Activated T-helper 1 cell treated with anti-CD3 and anti-CD28 coated beads, Interleukin-12 subunit alpha, Interleukin-12 subunit beta, Interleukin-2, Interleukin-4 antibody, amounts not matched to agents 30 ng/mL and 10 ng/mL and 1 ng/mL, durations not matched to agents 14 hours and 24 hours and 36 hours (primary cell): ENCODE results near the gene GPR12. TPM values are rescaled to one million over a fixed set of nuclear protein-coding genes. Genes with fewer than 3 reads are reported as not detected.

ENCODE experiments used
- DNase-seq: peaks from one replicate; pipeline ENCODE4 v3.0.0; 2021; ENCODE audit warnings: low spot score
- H3K27ac Mint-ChIP-seq: one replicate; pipeline ENCODE4 v1.8.0; 2021; ENCODE audit warnings: mild to moderate bottlenecking, mixed read lengths
- H3K27me3 Mint-ChIP-seq: one replicate; pipeline ENCODE4 v1.8.0; 2022; ENCODE audit warnings: mild to moderate bottlenecking, moderate library complexity, mixed read lengths; ENCODE audit not compliant: insufficient read depth
- H3K36me3 Mint-ChIP-seq: one replicate; pipeline ENCODE4 v1.8.0; 2021; ENCODE audit warnings: low read depth, mixed read lengths
- H3K4me1 Mint-ChIP-seq: one replicate; pipeline ENCODE4 v1.8.0; 2021; ENCODE audit warnings: low read depth, mixed read lengths
- H3K4me3 Mint-ChIP-seq: one replicate; pipeline ENCODE4 v1.8.0; 2021; ENCODE audit warnings: mild to moderate bottlenecking, moderate library complexity, mixed read lengths
- H3K9me3 Mint-ChIP-seq: one replicate; pipeline ENCODE4 v1.8.0; 2021; ENCODE audit warnings: mixed read lengths
- intact Hi-C: fragments of 100-400 bp; cut with micrococcal nuclease; formaldehyde crosslinking; loops from one replicate; pipeline ENCODE4 v1.15.1; 2024
- total RNA-seq: library from RNA; stranded (reverse); gene quantifications from 2 replicates; pipeline ENCODE4 v1.2.3, GENCODE V29; 2022

The GPR12 gene
- total RNA-seq: not detected in 2 replicates

DNA sequence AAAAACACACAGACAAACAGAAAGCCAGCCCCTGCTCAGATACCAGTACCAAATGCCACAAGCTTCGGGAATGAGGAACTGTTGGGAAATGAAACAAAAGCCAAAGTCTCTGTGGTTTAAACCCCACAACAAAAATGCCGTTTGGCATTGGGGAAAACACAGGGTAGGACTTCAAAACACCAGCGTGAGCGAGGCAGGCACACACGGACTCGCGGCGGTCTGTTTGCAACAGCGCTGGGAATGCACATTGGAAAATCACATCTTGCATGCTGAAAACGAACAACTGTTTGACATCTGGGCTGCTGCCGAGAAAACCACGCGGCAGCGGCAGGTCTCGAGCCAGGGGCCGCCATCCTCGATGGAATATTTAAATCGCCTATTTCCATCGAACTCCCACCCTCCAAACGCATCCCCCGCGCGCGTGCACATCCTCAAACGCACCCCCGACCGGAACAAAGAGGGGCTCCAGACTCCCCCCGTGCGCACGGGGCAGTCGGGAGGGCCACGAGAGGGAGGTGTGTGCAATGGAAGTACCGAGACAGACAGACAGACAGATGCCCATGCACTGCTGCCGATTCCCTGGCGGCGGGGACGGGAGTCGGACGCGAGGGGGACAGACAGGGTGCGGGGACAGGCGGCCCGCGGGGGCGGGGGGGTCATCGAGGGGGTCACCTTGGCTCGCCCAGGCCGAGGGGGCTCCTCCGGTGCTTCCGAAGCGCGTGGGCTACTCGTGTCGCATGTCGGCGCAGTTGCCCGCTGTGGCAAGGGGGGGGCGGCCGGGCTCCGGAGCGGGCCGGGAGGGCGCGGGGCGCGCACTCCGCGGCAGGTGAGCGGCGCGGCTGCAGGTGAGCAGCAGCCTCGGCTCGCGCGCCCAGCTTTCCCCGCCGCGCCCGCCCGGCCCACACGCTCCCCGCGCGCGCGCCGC is at the start of gene GPR12:
Gene GPR12 (minus strand): TSS at position 880 of the 925 bp plus-strand sequence. CDS start 959 bp downstream, outside the sequence.
- peaks cover 51% of the 10 kb centered on the region for H3K27me3 Mint-ChIP-seq

GRCh38 chr13:26810095-26810494 is 49.5 kb upstream of the GPR12 start:
- no peak overlapping the region for H3K27ac Mint-ChIP-seq
- no peak overlapping the region for H3K4me3 Mint-ChIP-seq
- no peaks in the 10 kb centered on the region for H3K4me1 Mint-ChIP-seq
- no peaks in the 10 kb centered on the region for H3K9me3 Mint-ChIP-seq
- intact Hi-C loops: no loop called here
- no peaks in the 10 kb centered on the region for H3K36me3 Mint-ChIP-seq
- no peak for DNase-seq
- peaks cover 7% of the 10 kb centered on the region for H3K27me3 Mint-ChIP-seq

More for the DNA sequence above, at the start of gene GPR12:
- no peaks in the 10 kb centered on the region for H3K36me3 Mint-ChIP-seq
- H3K4me3 Mint-ChIP-seq: no peak within 1 kb of the TSS
- no peaks in the 10 kb centered on the region for H3K4me1 Mint-ChIP-seq
- H3K27ac Mint-ChIP-seq: no peak within 1 kb of the TSS
- no peak for DNase-seq
- H3K9me3 Mint-ChIP-seq: no peaks in the 10 kb centered on the region
- intact Hi-C loops: no loop called here

DNA sequence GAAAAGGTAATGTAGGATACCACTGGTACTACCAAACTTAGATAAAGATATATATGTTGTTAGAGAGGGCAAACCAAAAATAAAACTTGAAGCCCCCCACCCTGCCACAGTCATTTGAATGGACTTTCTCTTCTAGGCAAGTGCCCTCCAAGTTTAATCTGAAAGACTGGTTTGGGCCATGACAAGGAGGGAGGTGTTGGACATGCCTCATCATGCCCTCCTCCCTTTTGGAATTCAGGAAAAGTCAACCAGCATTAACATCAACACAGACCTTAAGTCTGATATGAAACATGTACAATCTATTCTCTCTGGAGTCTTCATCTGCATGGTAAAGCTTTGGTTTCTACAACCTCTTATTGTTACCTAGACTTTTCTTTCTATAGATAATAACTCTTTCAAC is 46.3 kb upstream of the GPR12 start:
- Mint-ChIP-seq H3K9me3 (no peaks in the 10 kb centered on the region), H3K4me3 (no peak overlapping the region), H3K27ac (no peak overlapping the region)

GRCh38 chr13:26787961-26788360 is 27.4 kb upstream of the GPR12 start:
- intact Hi-C loops: no loop called here
- Mint-ChIP-seq H3K27me3 (peaks cover 10% of the 10 kb centered on the region), H3K4me3 (no peak overlapping the region)

More for the DNA sequence above, 46.3 kb upstream of the GPR12 start:
- Mint-ChIP-seq H3K36me3 (no peaks in the 10 kb centered on the region), H3K27me3 (peaks cover 16% of the 10 kb centered on the region), H3K4me1 (no peaks in the 10 kb centered on the region)
- no peak for DNase-seq
- intact Hi-C loops: no loop called here

GRCh38 chr13:26786651-26787295 is 26.2 kb upstream of the GPR12 start:
- no peak for DNase-seq
- Mint-ChIP-seq H3K27ac (no peak overlapping the region), H3K9me3 (no peaks in the 10 kb centered on the region), H3K4me1 (peaks cover 10% of the 10 kb centered on the region), H3K4me3 (no peak overlapping the region), H3K36me3 (no peaks in the 10 kb centered on the region), H3K27me3 (peaks cover 5% of the 10 kb centered on the region)
- intact Hi-C loops: no loop called here

More at GRCh38 chr13:26787961-26788360, 27.4 kb upstream of the GPR12 start:
- Mint-ChIP-seq H3K36me3 (no peaks in the 10 kb centered on the region), H3K27ac (no peak overlapping the region), H3K9me3 (no peaks in the 10 kb centered on the region), H3K4me1 (peaks cover 10% of the 10 kb centered on the region)
- DNase-seq: no peak

- peak overlapping the region; percentile 61 for H3K4me3 Mint-ChIP-seq
- no peak overlapping the region for H3K27ac Mint-ChIP-seq
- peak; percentile 16 for DNase-seq
- intact Hi-C loops: no loop called here
- H3K4me1 Mint-ChIP-seq: peaks cover 10% of the 10 kb centered on the region
- H3K27me3 Mint-ChIP-seq: peaks cover 5% of the 10 kb centered on the region
- H3K36me3 Mint-ChIP-seq: no peaks in the 10 kb centered on the region
- no peaks in the 10 kb centered on the region for H3K9me3 Mint-ChIP-seq
Measured at GRCh38 chr13:26785838-26786630, 25.4 kb upstream of the GPR12 start.

GRCh38 chr13:26784704-26785639 is 24.4 kb upstream of the GPR12 start:
- Mint-ChIP-seq H3K4me3 (peak overlapping the region; percentile 61), H3K4me1 (peaks cover 10% of the 10 kb centered on the region), H3K9me3 (no peaks in the 10 kb centered on the region), H3K36me3 (no peaks in the 10 kb centered on the region), H3K27me3 (peaks cover 5% of the 10 kb centered on the region), H3K27ac (no peak overlapping the region)
- DNase-seq: no peak
- intact Hi-C loops: no loop called here

DNA sequence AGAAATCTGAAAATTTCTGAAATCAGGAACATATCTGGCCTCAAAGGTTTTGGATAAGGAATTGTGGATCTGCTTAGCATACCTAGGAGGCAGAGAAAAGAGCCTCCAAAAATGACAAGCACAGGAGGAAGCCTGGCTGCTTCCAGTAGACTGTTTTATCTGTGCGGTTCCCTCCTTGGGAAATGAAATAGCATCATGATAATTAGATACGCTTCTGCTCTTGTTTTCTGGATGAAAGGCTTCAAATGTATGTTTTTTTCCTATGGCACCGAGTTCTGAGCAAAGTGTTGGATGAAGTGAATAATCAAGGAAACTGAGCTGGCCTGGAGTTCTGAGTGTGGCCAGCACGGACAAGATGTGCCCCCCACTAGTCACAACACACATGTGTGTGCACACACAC is 19.8 kb upstream of the GPR12 start:
- H3K4me3 Mint-ChIP-seq: no peak overlapping the region
- intact Hi-C loops: no loop called here
- DNase-seq: no peak
- H3K27ac Mint-ChIP-seq: no peak overlapping the region
- peaks cover 4% of the 10 kb centered on the region for H3K4me1 Mint-ChIP-seq
- H3K36me3 Mint-ChIP-seq: no peaks in the 10 kb centered on the region
- H3K27me3 Mint-ChIP-seq: peaks cover 7% of the 10 kb centered on the region
- H3K9me3 Mint-ChIP-seq: no peaks in the 10 kb centered on the region

DNA sequence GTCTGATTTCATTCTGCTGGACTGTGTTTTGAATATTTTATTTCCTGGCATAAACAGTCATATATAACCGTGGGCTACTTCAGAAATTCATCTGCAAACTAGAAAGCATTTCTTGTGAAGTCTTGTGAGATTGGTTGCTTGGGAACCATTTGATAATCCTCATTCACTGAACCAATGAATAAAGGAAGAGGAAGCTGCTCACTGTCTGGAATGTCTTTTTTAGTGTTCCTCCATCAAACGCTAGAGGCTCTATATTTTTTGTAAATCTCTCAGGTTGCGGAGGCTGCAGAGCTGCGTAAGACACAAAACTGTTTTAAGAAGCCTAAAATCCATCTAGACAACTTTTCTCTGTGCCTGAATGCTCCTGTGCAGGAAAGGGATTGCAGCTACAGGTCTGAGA is 18.7 kb upstream of the GPR12 start:
- intact Hi-C loops: no loop called here
- Mint-ChIP-seq H3K4me3 (no peak overlapping the region), H3K36me3 (no peaks in the 10 kb centered on the region), H3K27me3 (peaks cover 5% of the 10 kb centered on the region), H3K27ac (no peak overlapping the region), H3K4me1 (no peaks in the 10 kb centered on the region), H3K9me3 (no peaks in the 10 kb centered on the region)
- no peak for DNase-seq

DNA sequence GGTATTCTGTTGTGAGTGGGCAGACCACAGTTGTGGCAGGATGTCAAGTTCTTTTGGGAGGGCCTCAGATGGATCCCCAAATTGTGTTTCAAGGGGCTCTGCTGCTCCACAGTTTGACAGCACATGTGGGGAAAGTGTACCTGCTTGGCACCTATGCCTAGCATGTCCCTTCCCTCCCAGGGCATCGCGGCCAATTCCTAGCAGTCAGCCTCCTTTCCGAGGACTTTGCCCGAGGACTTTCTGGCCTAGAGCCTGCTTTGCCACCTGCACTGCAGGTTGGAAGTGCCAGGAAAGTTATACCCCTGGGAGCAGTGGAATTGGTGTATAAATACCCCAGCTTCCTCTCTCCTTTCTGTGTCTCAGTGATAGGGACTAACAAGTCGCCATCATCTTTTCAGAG is 11.9 kb upstream of the GPR12 start:
- Mint-ChIP-seq H3K4me1 (no peaks in the 10 kb centered on the region), H3K36me3 (no peaks in the 10 kb centered on the region), H3K27ac (no peak overlapping the region), H3K9me3 (no peaks in the 10 kb centered on the region), H3K27me3 (peaks cover 3% of the 10 kb centered on the region), H3K4me3 (no peak overlapping the region)
- intact Hi-C loops: no loop called here
- no peak for DNase-seq

DNA sequence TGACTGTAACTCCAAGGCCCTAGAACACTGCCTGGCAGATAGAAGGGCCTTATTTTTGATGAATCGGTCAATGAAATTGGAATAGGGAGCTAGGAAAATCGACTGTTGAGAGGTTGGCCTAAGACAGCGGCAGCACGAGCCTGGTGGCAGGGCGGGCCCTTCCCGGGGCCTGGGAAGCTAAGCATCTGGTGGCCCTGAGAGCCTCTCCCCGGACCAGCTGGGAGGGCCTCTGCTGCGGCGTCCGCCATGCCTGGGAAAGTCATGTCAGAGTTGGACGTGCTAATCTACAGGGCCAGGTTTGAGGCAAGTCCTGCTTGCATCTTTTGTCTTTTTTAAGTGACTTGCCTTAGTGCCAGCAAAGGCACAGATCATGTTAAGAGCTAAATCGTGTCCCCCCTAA is 11.2 kb upstream of the GPR12 start:
- H3K27me3 Mint-ChIP-seq: peaks cover 3% of the 10 kb centered on the region
- intact Hi-C loops: no loop called here
- no peaks in the 10 kb centered on the region for H3K9me3 Mint-ChIP-seq
- no peak overlapping the region for H3K4me3 Mint-ChIP-seq
- no peaks in the 10 kb centered on the region for H3K36me3 Mint-ChIP-seq
- H3K4me1 Mint-ChIP-seq: no peaks in the 10 kb centered on the region
- H3K27ac Mint-ChIP-seq: no peak overlapping the region
- DNase-seq: no peak

- Mint-ChIP-seq H3K27me3 (peaks cover 55% of the 10 kb centered on the region), H3K9me3 (no peaks in the 10 kb centered on the region), H3K27ac (no peak overlapping the region), H3K36me3 (no peaks in the 10 kb centered on the region), H3K4me3 (no peak overlapping the region), H3K4me1 (no peaks in the 10 kb centered on the region)
- no peak for DNase-seq
- intact Hi-C loops: no loop called here
Measured at GRCh38 chr13:26762745-26763345, 2.3 kb upstream of the GPR12 start.
